OCI-LY1 (cell line): ENCODE data around the gene EVA1C.
"Not testable (repeated sequence)": the region's sequence is repeated elsewhere in the genome, so short reads cannot be mapped to it uniquely, and the experiment has no call there.

Source experiments
- H2AFZ ChIP-seq: fragments of 200-600 bp; sonication (generic), shearing (Covaris generic); 2 replicates; pipeline ENCODE4 v1.6.0; 2014; ENCODE audit warnings: antibody characterized with exemption, mild to moderate bottlenecking, low read length
- H3F3A ChIP-seq: fragments of 200-600 bp; sonication (generic), shearing (Covaris generic); 2 replicates; pipeline ENCODE4 v1.6.0; 2014; ENCODE audit warnings: mild to moderate bottlenecking, antibody characterized with exemption, low read length, moderate library complexity; ENCODE audit not compliant: insufficient read depth
- H3K27ac ChIP-seq: fragments of 200-600 bp; sonication (generic); 2 replicates; pipeline ENCODE4 v1.5.1; 2014; ENCODE audit warnings: low read length, mixed run types, mild to moderate bottlenecking, low read depth; ENCODE audit not compliant: poor library complexity, severe bottlenecking
- H3K27me3 ChIP-seq: fragments of 200-600 bp; sonication (generic); 2 replicates; pipeline ENCODE4 v1.6.0; 2014; ENCODE audit warnings: antibody characterized with exemption, mild to moderate bottlenecking, low read length, moderate library complexity; ENCODE audit not compliant: insufficient read depth
- H3K36me3 ChIP-seq: fragments of 200-600 bp; sonication (generic); 2 replicates; pipeline ENCODE4 v1.6.1; 2014; ENCODE audit warnings: mild to moderate bottlenecking, antibody characterized with exemption, low read length, moderate library complexity, mixed read lengths; ENCODE audit not compliant: insufficient read depth
- H3K4me1 ChIP-seq: fragments of 200-600 bp; sonication (generic); 2 replicates; pipeline ENCODE4 v1.5.1; 2014; ENCODE audit warnings: mild to moderate bottlenecking, low read length, moderate library complexity; ENCODE audit not compliant: insufficient read depth, severe bottlenecking
- H3K4me2 ChIP-seq: fragments of 200-600 bp; sonication (generic), shearing (Covaris generic); 2 replicates; pipeline ENCODE4 v1.6.1; 2014; ENCODE audit warnings: low read length
- H3K4me3 ChIP-seq: fragments of 200-600 bp; sonication (generic); 2 replicates; pipeline ENCODE4 v1.5.1; 2014; ENCODE audit warnings: low read length, low read depth, mild to moderate bottlenecking, mixed read lengths; ENCODE audit not compliant: poor library complexity, severe bottlenecking
- H3K79me2 ChIP-seq: fragments of 200-600 bp; shearing (Covaris generic); 2 replicates; pipeline ENCODE4 v1.6.1; 2016; ENCODE audit warnings: mixed run types, low read length, mixed read lengths; ENCODE audit not compliant: insufficient read depth
- H3K9ac ChIP-seq: fragments of 200-600 bp; sonication (generic), shearing (Covaris generic); 2 replicates; pipeline ENCODE4 v1.6.1; 2014; ENCODE audit warnings: mild to moderate bottlenecking, low read length, mixed read lengths
- H3K9me2 ChIP-seq: fragments of 200-600 bp; sonication (generic), shearing (Covaris generic); 2 replicates; pipeline ENCODE4 v1.6.1; 2014; ENCODE audit warnings: low read depth, mild to moderate bottlenecking, low read length, mixed read lengths
- H3K9me3 ChIP-seq: fragments of 200-600 bp; shearing (Covaris generic); 2 replicates; pipeline ENCODE4 v1.6.1; 2014; ENCODE audit warnings: low read length, mixed read lengths
- H4K20me1 ChIP-seq: fragments of 200-600 bp; sonication (generic), shearing (Covaris generic); 2 replicates; pipeline ENCODE4 v1.6.0; 2016; ENCODE audit warnings: mild to moderate bottlenecking, low read length; ENCODE audit not compliant: insufficient read depth
- EZH2 ChIP-seq: fragments of 200-600 bp; sonication (generic), shearing (Covaris generic); IDR thresholded peaks from 2 replicates; pipeline ENCODE4 v1.8.0; 2017; ENCODE audit warnings: borderline replicate concordance, mixed run types, mild to moderate bottlenecking, antibody characterized with exemption, low read length, moderate library complexity, mixed read lengths
- TF ChIP-seq, protein P1 (sequence below): fragments of 200-600 bp; sonication (generic), shearing (Covaris generic); IDR thresholded peaks from 2 replicates; pipeline ENCODE4 v1.5.1; 2017; ENCODE audit warnings: mild to moderate bottlenecking, antibody characterized with exemption, low read length, moderate library complexity, mixed read lengths

EVA1C gene

DNA sequence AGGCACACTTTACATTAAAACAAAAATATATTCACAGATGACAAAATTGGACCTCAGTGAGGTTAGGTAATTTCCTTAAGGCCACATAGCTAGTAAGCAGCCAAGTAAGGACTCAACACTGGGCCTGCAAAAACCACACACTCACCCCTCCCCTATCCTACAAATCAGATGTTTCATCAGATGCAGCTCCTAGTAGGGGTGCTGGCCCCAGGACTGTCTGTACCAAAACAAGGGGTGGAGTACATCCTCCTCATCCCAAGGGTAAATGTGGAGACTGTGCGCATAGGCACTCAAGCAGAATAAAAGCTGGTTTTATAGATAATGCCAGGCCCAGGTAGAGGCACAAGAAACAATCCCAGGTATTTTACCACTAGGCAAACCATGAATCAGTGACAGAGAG, 45.3 kb upstream of the EVA1C start:
- TF ChIP-seq, protein P1, sequence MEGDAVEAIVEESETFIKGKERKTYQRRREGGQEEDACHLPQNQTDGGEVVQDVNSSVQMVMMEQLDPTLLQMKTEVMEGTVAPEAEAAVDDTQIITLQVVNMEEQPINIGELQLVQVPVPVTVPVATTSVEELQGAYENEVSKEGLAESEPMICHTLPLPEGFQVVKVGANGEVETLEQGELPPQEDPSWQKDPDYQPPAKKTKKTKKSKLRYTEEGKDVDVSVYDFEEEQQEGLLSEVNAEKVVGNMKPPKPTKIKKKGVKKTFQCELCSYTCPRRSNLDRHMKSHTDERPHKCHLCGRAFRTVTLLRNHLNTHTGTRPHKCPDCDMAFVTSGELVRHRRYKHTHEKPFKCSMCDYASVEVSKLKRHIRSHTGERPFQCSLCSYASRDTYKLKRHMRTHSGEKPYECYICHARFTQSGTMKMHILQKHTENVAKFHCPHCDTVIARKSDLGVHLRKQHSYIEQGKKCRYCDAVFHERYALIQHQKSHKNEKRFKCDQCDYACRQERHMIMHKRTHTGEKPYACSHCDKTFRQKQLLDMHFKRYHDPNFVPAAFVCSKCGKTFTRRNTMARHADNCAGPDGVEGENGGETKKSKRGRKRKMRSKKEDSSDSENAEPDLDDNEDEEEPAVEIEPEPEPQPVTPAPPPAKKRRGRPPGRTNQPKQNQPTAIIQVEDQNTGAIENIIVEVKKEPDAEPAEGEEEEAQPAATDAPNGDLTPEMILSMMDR = no peak
- TF ChIP-seq EZH2 = no peak
- H3K9me2 ChIP-seq = no peaks in the 10 kb centered on the region
- no peaks in the 10 kb centered on the region for H4K20me1 ChIP-seq
- H3K36me3 ChIP-seq = peaks cover 87% of the 10 kb centered on the region
- no peak overlapping the region for H3K9ac ChIP-seq
- H3K27me3 ChIP-seq = no peaks in the 10 kb centered on the region
- no peaks in the 10 kb centered on the region for H3K79me2 ChIP-seq
- no peak overlapping the region for H3K4me3 ChIP-seq
- no peak overlapping the region for H2AFZ ChIP-seq
- H3K27ac ChIP-seq = no peak overlapping the region
- no peaks in the 10 kb centered on the region for H3K9me3 ChIP-seq
- H3K4me1 ChIP-seq = no peaks in the 10 kb centered on the region
- H3K4me2 ChIP-seq = no peak overlapping the region
- no peaks in the 10 kb centered on the region for H3F3A ChIP-seq

DNA sequence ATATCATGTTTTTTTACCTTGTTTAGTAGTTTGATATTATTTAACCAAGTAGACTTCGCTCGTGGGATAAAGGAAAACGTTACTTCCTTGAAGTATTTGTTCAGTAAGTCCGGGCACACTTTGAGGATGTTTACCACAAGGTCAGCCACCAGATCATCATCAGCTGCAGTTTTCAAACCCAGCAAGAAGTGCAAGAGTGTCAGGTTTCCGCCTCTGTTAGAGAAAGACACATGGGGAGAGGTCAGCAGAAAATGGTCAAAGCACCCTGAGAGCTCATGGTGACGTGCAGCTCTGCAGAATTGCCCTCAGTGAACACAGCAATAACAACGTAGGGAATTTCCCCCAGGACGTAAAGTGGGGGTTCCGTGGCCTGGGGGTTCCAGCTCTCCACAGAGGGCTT, 44.1 kb upstream of the EVA1C start:
- Histone ChIP-seq H3K9ac (no peak overlapping the region), H2AFZ (no peak overlapping the region), H4K20me1 (no peaks in the 10 kb centered on the region), H3K27me3 (no peaks in the 10 kb centered on the region), H3K9me2 (no peaks in the 10 kb centered on the region), H3F3A (no peaks in the 10 kb centered on the region), H3K36me3 (peaks cover 87% of the 10 kb centered on the region), H3K9me3 (no peaks in the 10 kb centered on the region), H3K27ac (no peak overlapping the region), H3K4me1 (no peaks in the 10 kb centered on the region), H3K4me3 (no peak overlapping the region), H3K79me2 (no peaks in the 10 kb centered on the region), H3K4me2 (no peak overlapping the region)
- TF ChIP-seq EZH2 = no peak
- TF ChIP-seq, protein P1 = no peak

DNA sequence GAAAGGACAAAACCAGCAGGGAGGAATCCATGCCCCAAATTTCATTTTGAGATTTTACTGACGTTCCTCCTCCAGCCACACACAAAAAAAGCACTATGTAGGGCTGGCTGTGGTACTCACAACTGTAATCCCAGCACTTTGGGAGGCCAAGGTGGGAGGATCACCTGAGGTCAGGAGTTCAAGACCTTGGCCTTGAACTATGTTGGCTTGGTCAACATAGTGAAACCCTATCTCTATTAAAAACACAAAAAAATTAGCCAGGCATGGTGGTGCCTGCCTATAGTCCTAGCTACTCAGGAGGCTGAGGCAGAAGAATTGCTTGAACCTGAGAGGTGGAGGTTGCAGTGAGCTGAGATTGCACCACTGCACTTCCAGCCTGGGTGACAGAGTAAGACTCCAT, 43.5 kb upstream of the EVA1C start:
- H3K9me3 ChIP-seq, H3K79me2 ChIP-seq, H3K9ac ChIP-seq, H3K4me1 ChIP-seq, H3K27me3 ChIP-seq, H2AFZ ChIP-seq, H3K4me3 ChIP-seq, H3F3A ChIP-seq, H4K20me1 ChIP-seq, H3K9me2 ChIP-seq, H3K4me2 ChIP-seq, H3K27ac ChIP-seq: not testable (repeated sequence)
- H3K36me3 ChIP-seq = peaks cover 87% of the 10 kb centered on the region

DNA sequence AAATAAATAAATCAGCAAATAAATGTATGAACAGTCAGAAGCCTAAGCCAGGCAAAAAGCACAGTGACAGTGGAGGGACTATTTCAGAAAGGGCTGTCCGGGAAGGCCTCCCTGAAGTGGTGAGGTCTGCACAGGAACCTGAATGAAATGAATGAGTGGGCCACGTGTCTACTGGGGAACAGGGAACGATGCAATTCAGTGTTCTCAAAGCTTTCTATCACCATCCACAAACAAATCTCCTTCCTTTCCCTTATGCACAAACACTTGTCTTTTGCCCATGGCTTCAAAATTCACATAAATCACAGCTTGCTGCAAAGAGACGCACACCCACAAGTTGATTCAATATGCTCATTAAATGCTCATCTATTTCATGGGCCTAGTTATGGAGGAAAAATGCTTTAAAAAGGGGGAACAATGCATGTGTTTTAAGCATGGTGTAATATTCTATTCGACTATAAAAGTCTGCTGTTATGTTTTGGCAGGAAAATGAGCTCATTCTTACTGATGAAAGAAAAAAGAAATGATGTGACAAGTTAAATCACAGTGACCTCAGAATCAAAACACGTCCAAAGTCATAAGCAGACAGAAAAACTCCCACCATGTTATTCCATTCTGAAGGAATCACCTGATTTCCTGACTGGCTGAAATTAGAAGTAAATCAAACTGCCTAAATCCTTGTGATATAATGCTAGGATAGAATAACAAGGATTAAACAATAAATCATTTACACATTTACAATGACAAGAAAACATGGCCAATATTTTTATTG, 41.3 kb upstream of the EVA1C start:
- Histone ChIP-seq H3F3A (no peaks in the 10 kb centered on the region), H3K27me3 (no peaks in the 10 kb centered on the region), H3K4me3 (no peak overlapping the region), H3K27ac (no peak overlapping the region), H3K9ac (no peak overlapping the region), H3K4me2 (no peak overlapping the region), H2AFZ (no peak overlapping the region), H3K36me3 (peaks cover 88% of the 10 kb centered on the region), H3K4me1 (no peaks in the 10 kb centered on the region), H3K79me2 (no peaks in the 10 kb centered on the region), H4K20me1 (no peaks in the 10 kb centered on the region), H3K9me2 (no peaks in the 10 kb centered on the region), H3K9me3 (no peaks in the 10 kb centered on the region)
- TF ChIP-seq EZH2 = no peak
- TF ChIP-seq, protein P1 = no peak
